Heart left ventricle (tissue), 16 donors: Measurements from ENCODE around the gene IFITM2. TPM values are rescaled to one million over a fixed set of nuclear protein-coding genes. Genes with fewer than 3 reads are reported as not detected.
A peak's percentile ranks its signal among the peaks of the same experiment; 100 is the strongest.
"Not testable (repeated sequence)": the region's sequence is repeated elsewhere in the genome, so short reads cannot be mapped to it uniquely, and the experiment has no call there.

Source experiments
- ATAC-seq, 4 donors: fragments of 200-7000 bp; cut with Tn5 transposase; one replicate each; pipeline ENCODE4 v1.9.1; 2020 to 2022; ENCODE audit warnings: moderate library complexity in 4 of 4, mild to moderate bottlenecking in 3 of 4, moderate number of reproducible peaks in 1 of 4
- DNase-seq, 5 donors: peaks; one replicate each; pipeline ENCODE4 v3.0.0-alpha.2; 2020
- H3K27ac ChIP-seq, 12 donors: fragments of 200-600 bp; sonication (generic) in 4 of 12; one replicate each; pipeline versions ENCODE4 v1.5.0 to v1.8.0; 2016 to 2022; ENCODE audit warnings: mild to moderate bottlenecking in 2 of 12
- H3K27me3 ChIP-seq, 9 donors: fragments of 200-600 bp; sonication (generic) in 2 of 9; one replicate each; pipeline versions ENCODE4 v1.5.1 to v1.8.0; 2016 to 2022; ENCODE audit warnings: mild to moderate bottlenecking in 3 of 9
- H3K36me3 ChIP-seq, 9 donors: fragments of 200-600 bp; sonication (generic) in 2 of 9; one replicate each; pipeline versions ENCODE4 v1.5.0 to v1.8.0; 2018 to 2022; ENCODE audit warnings: mild to moderate bottlenecking in 2 of 9
- H3K4me1 ChIP-seq, 12 donors: fragments of 200-600 bp; sonication (generic) in 4 of 12; one replicate each; pipeline versions ENCODE4 v1.5.0 to v1.8.0; 2016 to 2022; ENCODE audit warnings: mild to moderate bottlenecking in 3 of 12
- H3K4me3 ChIP-seq, 12 donors: fragments of 200-600 bp; sonication (generic) in 4 of 12; one replicate each; pipeline versions ENCODE4 v1.5.0 to v1.8.0; 2017 to 2022; ENCODE audit warnings: mild to moderate bottlenecking in 9 of 12, moderate library complexity in 4 of 12
- H3K9me3 ChIP-seq, 12 donors: fragments of 200-600 bp; sonication (generic) in 4 of 12; one replicate each; pipeline versions ENCODE4 v1.5.0 to v1.8.0; 2016 to 2022; ENCODE audit warnings: mild to moderate bottlenecking in 1 of 12
- POLR2A ChIP-seq, 2 donors: fragments of 450-650 bp; IDR thresholded peaks; one replicate each; pipeline ENCODE4 v1.6.1; 2017; ENCODE audit warnings: antibody characterized with exemption in 2 of 2, mild to moderate bottlenecking in 2 of 2, moderate library complexity in 2 of 2
- WGBS, 4 donors: extraction: QIAGEN DNeasy Blood & Tissue Kit in 2 of 4; methylation state at CpG; one replicate each; pipeline versions ENCODE4 v1.1.5 to v1.1.7; 2013 to 2018; 5-methylcytosine and 5-hydroxymethylcytosine counted together
- intact Hi-C, 10 donors: fragments of 100-400 bp; cut with DNase I; formaldehyde crosslinking; loops; one replicate each; pipeline versions ENCODE4 v1.11.1 to v1.14.2; 2022
- long read RNA-seq, 3 donors: library from polyadenylated mRNA; unstranded; transcript quantifications; one replicate each; pipeline ENCODE4 v2.0.0, GENCODE V29; 2020 to 2021
- polyA plus RNA-seq, 2 donors: library from polyadenylated mRNA; stranded (reverse); fragments of 200-250 nt; gene quantifications; one replicate each; pipeline ENCODE4 v1.2.3, GENCODE V29; 2013
- total RNA-seq, 9 donors: library from RNA; depleted of rRNA in 2 of 9; stranded (reverse); fragments of >200 nt in 2 of 9; fragmentation: NEBNext Ultra II Directional in 3 of 9; extraction: Animal tissue kit (Norgen Biotek cat#: 25700) in 3 of 9; gene quantifications; one replicate each; pipeline versions ENCODE4 v1.1.0 to v1.2.4, GENCODE V29; 2016 to 2023
- TF ChIP-seq, protein P1 (sequence below), 12 donors: fragments of 200-600 bp; sonication (generic) in 4 of 12; IDR thresholded peaks; one replicate each; pipeline versions ENCODE4 v1.5.0 to v1.8.0; 2018 to 2022; ENCODE audit warnings: antibody characterized with exemption in 12 of 12, mild to moderate bottlenecking in 5 of 12
- donor health status: ischemic (EF 13 %, LVEDD 7.1; RV severe dilation, severe dysfunction).
- donor health status: healthy with polysubstance abuse.
- donor health status: DM: no; HTN: yes; CAD: no.
- donor health status: DM: no; HTN: no; CAD: no.
- donor health status: ischemic (EF 25% LVEDD 6.9; RV normal size, moderate dysfunction).
- donor health status: ischemic (EF 25% LVEDD 5.7; RV mildly dilated, moderate dysfunction).
- donor health status: healthy.
- donor health status: DM: yes; HTN: yes; CAD: no.
- donor health status: ischemic (EF 35%, LVEDD 5.7; RV mildly dilated, moderate dysfunction).
- donor health status: nonischemic (EF 11% LVEDD 7.7; RV severe dilation, severe dysfunction).
- donor health status: DM: yes; HTN: yes; CAD: no.
- donor health status: PGD.
- donor health status: ischemic (EF 29% LVEDD 5.4; RV normal size, mild dysfunction).
- donor health status: nonischemic (EF 23%, LVEDD 6.1; RV moderate dilation, normal function).

Gene IFITM2
- total RNA-seq (100 to 1,000 TPM; 116 to 412 (median 149) TPM), polyA plus RNA-seq (100 to 1,000 TPM; 270 to 501 TPM)
- long read RNA-seq, donor 1, transcript IFITM2-206 (2 exons, 892 nt) = major isoform, 40 of 46 reads
- long read RNA-seq, donor 1, partial matches to known transcripts = 0 of 46 reads
- long read RNA-seq, donor 1, other reads (novel, unspliced or antisense) = 6 of 46 reads
- long read RNA-seq, donor 2, transcript IFITM2-206 (2 exons, 892 nt) = major isoform, 34 of 46 reads
- long read RNA-seq, donor 2, partial matches to known transcripts = 0 of 46 reads
- long read RNA-seq, donor 2, other reads (novel, unspliced or antisense) = 11 of 46 reads
- long read RNA-seq, donor 3, transcript IFITM2-206 (2 exons, 892 nt) = major isoform, 20 of 26 reads
- long read RNA-seq, donor 3, partial matches to known transcripts = 6 of 26 reads
- long read RNA-seq, donor 3, other reads (novel, unspliced or antisense) = 0 of 26 reads

DNA sequence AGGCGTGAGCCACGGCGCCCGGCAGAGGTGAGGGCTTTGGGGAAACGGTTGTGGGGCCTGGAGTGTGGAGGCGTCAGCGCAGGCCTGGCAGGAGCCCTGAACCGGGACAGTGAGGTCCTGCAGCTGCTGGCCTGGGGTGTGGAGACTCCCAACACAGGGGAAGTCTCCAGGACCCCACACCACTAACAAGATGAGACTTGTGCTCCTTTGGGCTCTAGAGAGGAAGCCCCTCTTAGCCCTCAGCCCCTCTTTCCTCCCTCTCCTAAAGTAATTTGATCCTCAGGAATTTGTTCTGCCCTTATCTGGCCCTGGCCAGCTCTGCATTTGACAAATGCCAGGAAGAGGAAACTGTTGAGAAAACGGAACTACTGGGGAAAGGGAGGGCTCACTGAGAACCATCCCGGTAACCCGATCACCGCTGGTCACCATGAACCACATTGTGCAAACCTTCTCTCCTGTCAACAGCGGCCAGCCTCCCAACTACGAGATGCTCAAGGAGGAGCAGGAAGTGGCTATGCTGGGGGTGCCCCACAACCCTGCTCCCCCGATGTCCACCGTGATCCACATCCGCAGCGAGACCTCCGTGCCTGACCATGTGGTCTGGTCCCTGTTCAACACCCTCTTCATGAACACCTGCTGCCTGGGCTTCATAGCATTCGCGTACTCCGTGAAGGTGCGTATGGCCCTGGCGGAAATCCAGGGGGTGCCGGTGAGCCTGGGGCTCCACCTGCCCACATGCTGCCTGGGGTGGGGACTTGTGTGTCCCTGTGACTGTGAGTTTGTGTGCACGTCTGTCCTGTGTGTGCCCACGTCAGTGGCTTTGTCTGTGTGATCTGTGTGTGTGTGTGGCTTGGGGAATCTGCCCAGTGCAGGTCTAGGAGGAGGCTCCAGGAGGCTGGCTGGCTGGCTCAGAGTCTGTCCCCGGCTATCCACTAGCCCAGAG lies at the start of gene IFITM2:
Gene IFITM2, plus strand, starts transcription at position 51 of the 943 bp plus-strand sequence. Its CDS starts 377 bp downstream, at position 428.
- 13 to 22% (median 19%) methylated on average over 14 to 28 of the region's 28 CpGs for WGBS, 4 donors
- ATAC-seq = peak; percentile 63 to 76 (median 70)
- peak in 1 of 2 donors; percentile 85 for TF ChIP-seq POLR2A (IDR thresholded peaks at IDR 0.05)
- TF ChIP-seq, protein P1, sequence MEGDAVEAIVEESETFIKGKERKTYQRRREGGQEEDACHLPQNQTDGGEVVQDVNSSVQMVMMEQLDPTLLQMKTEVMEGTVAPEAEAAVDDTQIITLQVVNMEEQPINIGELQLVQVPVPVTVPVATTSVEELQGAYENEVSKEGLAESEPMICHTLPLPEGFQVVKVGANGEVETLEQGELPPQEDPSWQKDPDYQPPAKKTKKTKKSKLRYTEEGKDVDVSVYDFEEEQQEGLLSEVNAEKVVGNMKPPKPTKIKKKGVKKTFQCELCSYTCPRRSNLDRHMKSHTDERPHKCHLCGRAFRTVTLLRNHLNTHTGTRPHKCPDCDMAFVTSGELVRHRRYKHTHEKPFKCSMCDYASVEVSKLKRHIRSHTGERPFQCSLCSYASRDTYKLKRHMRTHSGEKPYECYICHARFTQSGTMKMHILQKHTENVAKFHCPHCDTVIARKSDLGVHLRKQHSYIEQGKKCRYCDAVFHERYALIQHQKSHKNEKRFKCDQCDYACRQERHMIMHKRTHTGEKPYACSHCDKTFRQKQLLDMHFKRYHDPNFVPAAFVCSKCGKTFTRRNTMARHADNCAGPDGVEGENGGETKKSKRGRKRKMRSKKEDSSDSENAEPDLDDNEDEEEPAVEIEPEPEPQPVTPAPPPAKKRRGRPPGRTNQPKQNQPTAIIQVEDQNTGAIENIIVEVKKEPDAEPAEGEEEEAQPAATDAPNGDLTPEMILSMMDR (IDR thresholded peaks at IDR 0.05) = peak in 3 of 12 donors; percentile 13 to 36 (median 23)
- not testable (repeated sequence) for H3K9me3 ChIP-seq, H3K27me3 ChIP-seq
- Histone ChIP-seq H3K4me1 (peaks cover 0 to 55% (median 25%) of the 10 kb centered on the region in 12 donors), H3K27ac (peak within 1 kb of the TSS; percentile 70 to 99 (median 88)), H3K36me3 (peaks cover 0 to 10% (median 0%) of the 10 kb centered on the region in 9 donors), H3K4me3 (peak within 1 kb of the TSS; percentile 21 to 69 (median 60))
- peak; percentile 73 to 84 (median 78) for DNase-seq
- intact Hi-C loops = loop anchor here in 6 of 10 donors (5.0 to 10.0 kb wide), 5 partner anchors 47 to 197 kb away; partner anchors contain the start of genes BET1L (in 2 of the 6), RIC8A (in 2 of the 6) and RNH1 (in 1 of the 6)

DNA sequence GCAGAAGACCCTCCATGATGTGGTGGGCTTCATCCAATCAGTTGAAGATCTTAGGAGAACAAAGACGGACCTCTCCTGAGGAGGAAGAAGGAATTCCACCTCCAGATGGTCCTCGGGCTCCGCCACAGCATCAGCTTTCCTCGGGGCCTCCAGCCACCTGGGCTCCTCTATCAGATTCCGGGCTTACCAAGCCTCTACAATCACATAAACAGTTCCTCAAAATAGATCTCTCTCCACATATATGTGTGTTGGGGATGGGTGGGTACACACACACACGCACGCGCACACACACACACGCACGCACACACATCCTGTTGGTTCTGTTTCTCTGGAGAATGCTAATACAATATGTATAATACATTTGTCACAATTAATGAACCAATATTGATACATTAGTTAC lies 48.2 kb upstream of the IFITM2 start:
- Histone ChIP-seq H3K36me3 (no peaks in the 10 kb centered on the region), H3K27ac (no peak overlapping the region), H3K4me1 (no peaks in the 10 kb centered on the region), H3K27me3 (peaks cover 0 to 17% (median 0%) of the 10 kb centered on the region in 9 donors), H3K9me3 (peaks cover 0 to 3% (median 0%) of the 10 kb centered on the region in 12 donors), H3K4me3 (no peak overlapping the region)
- intact Hi-C loops = loop anchor here in 1 of 10 donors (10.0 kb wide), 1 partner anchor 115 kb away; no protein-coding TSS in a partner anchor
- TF ChIP-seq, protein P1 (IDR thresholded peaks at IDR 0.05) = no peak
- no peak for TF ChIP-seq POLR2A (IDR thresholded peaks at IDR 0.05)
- DNase-seq (no peak), ATAC-seq (no peak)
- WGBS, 4 donors = 69 to 80% (median 76%) methylated on average over 10 of the region's 10 CpGs

DNA sequence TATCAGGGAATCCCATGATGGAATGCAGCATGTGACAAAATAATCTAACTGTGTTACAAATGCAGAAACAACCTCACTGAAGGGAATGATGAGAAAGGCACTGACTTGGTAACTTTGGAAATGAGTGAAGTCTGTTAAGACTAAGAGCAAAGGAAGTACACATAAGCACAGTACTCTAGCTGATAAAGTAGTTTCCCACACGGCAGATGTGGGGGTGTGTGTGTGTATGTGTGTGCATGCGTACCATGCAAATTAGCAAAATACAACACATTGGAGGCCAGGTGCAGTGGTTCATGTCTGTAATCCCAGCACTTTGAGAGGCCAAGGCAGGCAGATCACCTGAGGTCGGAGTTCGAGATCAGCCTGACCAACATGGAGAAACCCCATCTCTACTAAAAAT lies 46.0 kb upstream of the IFITM2 start:
- intact Hi-C loops = no loop called here
- Histone ChIP-seq H3K27me3 (peaks cover 0 to 17% (median 0%) of the 10 kb centered on the region in 9 donors), H3K4me3 (no peak overlapping the region), H3K9me3 (peaks cover 0 to 11% (median 2%) of the 10 kb centered on the region in 12 donors), H3K36me3 (no peaks in the 10 kb centered on the region), H3K4me1 (no peaks in the 10 kb centered on the region), H3K27ac (no peak overlapping the region)
- 84 to 92% (median 87%) methylated on average over 4 of the region's 4 CpGs for WGBS, 4 donors
- no peak for ATAC-seq
- no peak for DNase-seq
- no peak for TF ChIP-seq POLR2A (IDR thresholded peaks at IDR 0.05)
- TF ChIP-seq, protein P1 (IDR thresholded peaks at IDR 0.05) = no peak
